DND-41 (cell line): ENCODE data around the gene KCNB1.

ENCODE experiments used
- ATAC-seq: fragments of 200-7000 bp; cut with Tn5 transposase; 3 replicates; pipeline ENCODE4 v1.9.1; 2021; ENCODE audit warnings: low read depth; ENCODE audit not compliant: insufficient read depth
- DNase-seq: peaks from one replicate; pipeline ENCODE4 v3.0.0-alpha.2; 2020
- H2AFZ ChIP-seq: 2 replicates; pipeline ENCODE4 v1.6.0; 2012; ENCODE audit warnings: low read depth, low read length
- H3K27ac ChIP-seq: 2 replicates; pipeline ENCODE4 v1.5.1; 2012; ENCODE audit warnings: low read length, inconsistent platforms
- H3K27me3 ChIP-seq: fragments of 200-600 bp; sonication (generic); 2 replicates; pipeline ENCODE4 v1.6.0; 2012; ENCODE audit warnings: low read length, mild to moderate bottlenecking, inconsistent platforms; ENCODE audit not compliant: insufficient read depth, poor library complexity
- H3K36me3 ChIP-seq: 2 replicates; pipeline ENCODE4 v1.5.1; 2012; ENCODE audit warnings: low read length, inconsistent platforms; ENCODE audit not compliant: insufficient read depth
- H3K4me1 ChIP-seq: 2 replicates; pipeline ENCODE4 v1.5.1; 2012; ENCODE audit warnings: mild to moderate bottlenecking, low read length; ENCODE audit not compliant: insufficient read depth
- H3K4me2 ChIP-seq: 2 replicates; pipeline ENCODE4 v1.6.0; 2012; ENCODE audit warnings: mild to moderate bottlenecking, moderate library complexity, low read length, inconsistent platforms; ENCODE audit not compliant: insufficient read depth
- H3K4me3 ChIP-seq, 2 experiments: fragments of 200-600 bp in 1 of 2; shearing (Covaris generic) in 1 of 2; 2 replicates each; pipeline ENCODE4 v1.5.1; 2012 to 2016; ENCODE audit warnings: inconsistent platforms in 2 of 2, low read length in 2 of 2, mild to moderate bottlenecking in 2 of 2, low read depth in 1 of 2, moderate library complexity in 1 of 2
- H3K79me2 ChIP-seq: 2 replicates; pipeline ENCODE4 v1.6.0; 2012; ENCODE audit warnings: low read length, inconsistent platforms; ENCODE audit not compliant: insufficient read depth
- H3K9ac ChIP-seq: 2 replicates; pipeline ENCODE4 v1.6.0; 2012; ENCODE audit warnings: low read depth, mild to moderate bottlenecking, inconsistent platforms, low read length, moderate library complexity
- H3K9me3 ChIP-seq: 2 replicates; pipeline ENCODE4 v1.5.1; 2012; ENCODE audit warnings: low read length, moderate library complexity, mild to moderate bottlenecking, inconsistent platforms; ENCODE audit not compliant: insufficient read depth, severe bottlenecking
- H4K20me1 ChIP-seq: 2 replicates; pipeline ENCODE4 v1.6.0; 2012; ENCODE audit warnings: low read length; ENCODE audit not compliant: insufficient read depth
- CTCF ChIP-seq: IDR thresholded peaks from 2 replicates; pipeline ENCODE4 v1.5.1; 2012; ENCODE audit warnings: borderline replicate concordance, low read length, moderate library complexity, mild to moderate bottlenecking; ENCODE audit not compliant: poor library complexity, severe bottlenecking; ENCODE audit errors: extremely low read depth
- EZH2 ChIP-seq: IDR thresholded peaks from 3 replicates; pipeline ENCODE4 v1.6.1; 2012; ENCODE audit warnings: borderline replicate concordance, low read depth, mild to moderate bottlenecking, moderate library complexity, low read length, inconsistent platforms; ENCODE audit not compliant: severe bottlenecking

KCNB1 gene

GRCh38 chr20:49388744-49389143 is 93.7 kb downstream of the KCNB1 start:
- H3K4me1 ChIP-seq, result no peaks in the 10 kb centered on the region
- H3K79me2 ChIP-seq, result no peaks in the 10 kb centered on the region
- ATAC-seq (no peak), DNase-seq (no peak)
- H4K20me1 ChIP-seq, result no peaks in the 10 kb centered on the region
- TF ChIP-seq EZH2, result no peak
- no peak for TF ChIP-seq CTCF
- H2AFZ ChIP-seq, result no peak overlapping the region
- no peak overlapping the region for H3K4me3 ChIP-seq
- H3K4me2 ChIP-seq, result no peak overlapping the region
- no peak overlapping the region for H3K9ac ChIP-seq
- H3K27ac ChIP-seq, result no peak overlapping the region
- peaks cover 23% of the 10 kb centered on the region for H3K27me3 ChIP-seq
- H3K9me3 ChIP-seq, result no peaks in the 10 kb centered on the region
- no peaks in the 10 kb centered on the region for H3K36me3 ChIP-seq

GRCh38 chr20:49387581-49387939 is 94.9 kb downstream of the KCNB1 start:
- H3K79me2 ChIP-seq, result no peaks in the 10 kb centered on the region
- no peaks in the 10 kb centered on the region for H4K20me1 ChIP-seq
- DNase-seq (no peak), ATAC-seq (no peak)
- peaks cover 17% of the 10 kb centered on the region for H3K27me3 ChIP-seq
- H3K36me3 ChIP-seq, result no peaks in the 10 kb centered on the region
- no peak overlapping the region for H2AFZ ChIP-seq
- H3K9me3 ChIP-seq, result no peaks in the 10 kb centered on the region
- no peak overlapping the region for H3K9ac ChIP-seq
- no peak overlapping the region for H3K27ac ChIP-seq
- no peak overlapping the region for H3K4me3 ChIP-seq
- H3K4me1 ChIP-seq, result no peaks in the 10 kb centered on the region
- H3K4me2 ChIP-seq, result no peak overlapping the region
- TF ChIP-seq CTCF, result no peak
- no peak for TF ChIP-seq EZH2

DNA sequence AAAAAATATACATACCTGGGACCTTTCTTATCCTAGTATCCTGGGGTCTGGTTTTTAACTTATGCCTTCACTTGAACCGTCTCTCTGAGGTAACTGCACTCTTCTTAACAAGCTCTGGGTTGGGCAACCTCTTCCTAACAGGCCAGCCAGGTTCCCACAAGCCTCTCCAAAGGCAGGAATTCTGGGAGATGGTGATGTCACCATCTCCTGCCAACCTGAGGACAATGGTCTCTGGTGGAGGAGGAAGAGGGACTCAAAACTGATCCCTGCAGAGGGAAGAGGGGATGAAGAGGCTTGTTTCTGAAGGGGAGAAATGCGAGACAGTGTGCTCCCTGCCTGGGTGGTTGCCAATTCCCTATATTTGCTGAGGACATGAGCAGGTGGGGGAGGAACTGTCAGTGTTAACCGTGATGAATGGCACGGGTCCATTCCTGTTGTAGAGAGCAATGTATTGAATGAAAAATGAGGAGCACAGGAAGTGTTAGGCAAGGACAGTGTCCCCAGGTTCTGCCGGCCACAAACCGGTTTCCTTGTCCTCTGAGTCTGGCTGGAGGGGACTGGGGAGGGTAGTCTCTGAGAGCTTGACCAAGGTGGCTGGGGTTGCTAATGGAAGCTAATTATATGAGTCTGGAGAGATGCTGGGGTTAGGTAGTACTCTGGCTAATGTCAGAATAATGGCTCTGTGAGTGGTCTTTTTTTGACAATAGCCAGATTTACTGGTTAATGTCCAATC is 95.5 kb downstream of the KCNB1 start:
- ATAC-seq, result no peak
- no peak overlapping the region for H3K9ac ChIP-seq
- H3K79me2 ChIP-seq, result no peaks in the 10 kb centered on the region
- no peak for TF ChIP-seq EZH2
- no peak for TF ChIP-seq CTCF
- H3K27ac ChIP-seq, result no peak overlapping the region
- H3K4me2 ChIP-seq, result no peak overlapping the region
- H3K27me3 ChIP-seq, result peaks cover 17% of the 10 kb centered on the region
- no peaks in the 10 kb centered on the region for H3K4me1 ChIP-seq
- H3K4me3 ChIP-seq, result no peak overlapping the region
- H2AFZ ChIP-seq, result no peak overlapping the region
- no peaks in the 10 kb centered on the region for H3K36me3 ChIP-seq
- no peaks in the 10 kb centered on the region for H4K20me1 ChIP-seq
- no peaks in the 10 kb centered on the region for H3K9me3 ChIP-seq
- no peak for DNase-seq

GRCh38 chr20:49385465-49385864 is 97.0 kb downstream of the KCNB1 start:
- TF ChIP-seq EZH2, result no peak
- no peak for TF ChIP-seq CTCF
- H4K20me1 ChIP-seq, result no peaks in the 10 kb centered on the region
- no peaks in the 10 kb centered on the region for H3K9me3 ChIP-seq
- H3K9ac ChIP-seq, result no peak overlapping the region
- H2AFZ ChIP-seq, result peak overlapping the region; percentile 59
- no peaks in the 10 kb centered on the region for H3K4me1 ChIP-seq
- H3K27me3 ChIP-seq, result peaks cover 9% of the 10 kb centered on the region
- H3K36me3 ChIP-seq, result no peaks in the 10 kb centered on the region
- H3K4me2 ChIP-seq, result no peak overlapping the region
- DNase-seq (peak; percentile 15), ATAC-seq (peak; percentile 81)
- no peak overlapping the region for H3K27ac ChIP-seq
- H3K4me3 ChIP-seq, result no peak overlapping the region
- no peaks in the 10 kb centered on the region for H3K79me2 ChIP-seq
